Activated CD8-positive, alpha-beta memory T cell treated with anti-CD3 and anti-CD28 coated beads, Interleukin-2, amount 50 U/mL, for 1 hour (primary cell): Measurements from ENCODE around the gene DTNA.

ENCODE experiments used
- DNase-seq: peaks from one replicate; pipeline ENCODE4 v3.0.0-alpha.2; 2020; ENCODE audit errors: extremely low read depth

The DTNA gene

DNA sequence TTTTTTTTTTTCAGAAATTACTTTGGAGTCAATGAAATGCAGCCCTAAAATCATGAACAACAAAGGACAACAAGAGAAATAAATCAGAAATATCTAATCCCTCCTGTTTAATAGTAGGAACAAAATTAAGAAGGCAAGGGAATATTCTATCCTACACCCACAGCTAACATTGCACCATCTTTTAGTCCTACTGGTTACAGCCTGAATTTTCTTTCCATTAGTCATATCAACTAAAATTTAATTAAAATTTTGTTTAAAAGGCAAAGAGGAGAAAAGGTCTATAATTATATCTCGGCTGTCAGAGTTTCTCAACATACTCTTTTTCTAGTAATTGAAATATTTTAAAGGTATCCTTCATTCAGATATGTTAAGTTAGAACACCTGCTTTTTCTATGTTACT is 61.9 kb downstream of the DTNA start:
- no peak for DNase-seq

DNA sequence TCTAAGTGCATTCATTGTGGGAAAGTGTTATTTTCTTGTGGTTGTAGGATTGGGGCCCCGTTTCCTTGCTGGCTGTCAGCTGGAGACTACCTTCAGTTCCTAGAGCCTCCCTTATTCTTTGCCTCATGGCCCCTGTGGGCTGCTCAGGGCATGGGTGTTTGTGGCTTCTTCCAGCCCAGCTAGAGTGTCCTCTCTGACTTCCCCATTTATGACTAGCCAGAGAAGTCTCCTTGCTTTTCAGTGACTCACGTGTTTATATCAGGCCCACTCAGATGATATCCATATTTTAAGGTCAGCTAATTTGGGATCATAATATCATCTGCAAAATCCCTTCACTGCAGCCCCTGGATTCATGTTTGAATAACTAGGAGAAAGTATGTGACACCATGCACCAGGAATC is 62.8 kb downstream of the DTNA start:
- no peak for DNase-seq

DNA sequence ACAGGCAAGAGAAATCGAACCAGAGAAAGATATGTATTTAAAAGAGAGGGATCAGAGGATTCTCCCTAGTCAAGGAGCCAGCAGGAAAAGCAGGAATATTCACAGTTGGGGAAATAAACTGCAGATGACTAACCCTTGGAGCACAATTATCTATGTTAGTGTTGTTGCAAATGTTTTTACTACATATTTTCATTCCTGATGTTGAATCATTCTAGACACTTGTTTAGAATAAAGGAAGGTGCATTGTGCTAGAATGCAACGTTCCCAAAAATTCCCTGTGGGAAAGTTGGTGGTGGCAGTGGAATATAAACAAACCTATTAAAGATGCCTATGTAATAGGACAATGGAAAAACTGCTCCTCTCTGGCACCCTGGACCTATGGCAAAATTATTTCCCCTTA is 63.3 kb downstream of the DTNA start:
- no peak for DNase-seq

DNA sequence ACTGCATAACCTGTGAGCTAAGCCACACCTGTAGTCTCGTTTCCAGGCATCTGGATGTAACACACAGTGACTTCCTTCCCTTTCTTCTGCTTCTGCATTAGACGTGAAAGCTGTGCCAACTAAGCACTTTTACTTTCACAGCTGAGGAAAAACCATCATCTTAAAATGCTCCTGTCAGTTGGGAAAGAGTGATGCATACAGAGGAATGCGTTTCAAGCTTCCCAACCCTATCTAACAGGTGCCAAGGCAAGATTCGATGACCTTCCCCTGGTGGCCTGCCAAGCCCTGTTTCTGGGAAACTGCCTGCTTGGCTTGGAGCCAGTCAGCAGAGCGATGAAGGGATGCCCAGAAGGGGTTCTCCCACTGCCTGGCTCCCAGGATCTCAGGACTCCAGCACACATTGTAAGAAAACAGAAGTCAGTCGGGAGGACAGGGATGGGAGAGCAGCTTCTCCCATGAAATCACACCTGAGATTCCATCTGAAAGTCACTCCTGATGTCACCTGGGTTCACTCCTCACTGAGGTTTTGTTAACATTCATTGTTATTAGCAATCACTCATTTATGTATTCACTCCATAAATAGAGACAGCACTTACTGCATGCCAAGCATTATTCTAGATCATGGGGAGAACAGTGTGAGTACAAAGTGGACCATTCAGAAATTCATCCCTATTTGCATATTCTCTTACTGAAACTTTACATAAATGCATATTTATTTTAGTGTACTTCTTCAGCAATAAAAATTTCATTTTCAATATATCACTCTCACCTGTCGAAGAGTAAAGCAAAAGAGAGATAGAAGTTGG is 64.1 kb downstream of the DTNA start:
- DNase-seq: no peak

DNA sequence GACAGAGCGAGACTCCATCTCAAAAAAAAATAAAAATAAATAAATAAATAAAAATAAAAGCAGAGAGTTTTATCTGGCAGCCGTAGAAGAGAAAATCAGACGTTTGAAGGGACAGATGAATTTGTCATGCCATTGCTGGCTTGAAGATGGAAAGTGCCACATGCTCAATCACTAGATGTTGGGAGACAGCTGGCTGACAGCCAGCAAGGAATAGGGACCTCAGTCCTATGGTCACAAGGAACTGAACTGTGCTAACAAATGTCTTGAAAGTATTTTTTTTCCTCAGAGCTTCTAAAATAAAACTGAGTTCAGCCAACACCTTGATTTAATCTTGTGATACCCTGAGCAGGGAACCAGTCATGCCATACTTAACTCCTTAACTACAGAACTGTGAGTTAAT is 65.4 kb downstream of the DTNA start:
- DNase-seq: no peak

DNA sequence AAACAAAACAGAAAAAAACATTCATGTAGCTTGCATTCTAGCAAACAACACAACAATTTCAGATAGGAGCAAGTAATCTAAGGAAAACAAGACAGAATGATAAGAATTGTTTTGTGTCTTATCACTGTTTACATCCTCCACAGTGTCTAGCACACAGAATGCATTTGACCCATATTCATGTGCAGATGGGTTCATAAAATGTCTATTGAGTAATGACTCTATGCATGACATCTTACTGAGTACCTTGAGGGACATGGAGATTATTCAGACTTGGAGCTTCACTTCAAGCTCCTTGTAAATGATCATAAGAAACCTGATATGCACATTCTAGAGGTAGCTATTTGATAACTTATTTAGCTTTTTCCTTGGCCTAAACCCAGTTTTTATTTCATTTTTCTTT is 69.0 kb downstream of the DTNA start:
- DNase-seq: no peak

- DNase-seq: no peak
Observed at GRCh38 chr18:34780856-34781255, 70.8 kb downstream of the DTNA start.

DNA sequence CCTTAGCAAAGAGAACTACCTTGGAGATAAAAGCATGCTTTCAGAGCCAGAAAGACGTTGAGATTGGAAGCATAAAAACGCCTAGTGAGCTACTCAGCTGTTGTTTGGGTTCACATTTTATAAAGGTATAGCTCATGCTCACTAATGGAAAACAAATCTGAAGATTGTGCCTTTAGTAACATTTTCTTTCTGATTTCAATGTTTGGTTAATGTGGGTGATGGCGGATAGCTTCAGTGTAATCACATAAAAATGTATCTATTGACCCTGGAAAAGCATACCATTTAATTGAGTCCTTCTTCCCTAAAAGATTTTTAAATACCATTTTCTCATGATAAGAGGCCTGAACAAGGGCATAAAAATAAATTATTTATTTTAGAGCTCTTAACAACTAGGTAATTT is 73.4 kb downstream of the DTNA start:
- no peak for DNase-seq

DNA sequence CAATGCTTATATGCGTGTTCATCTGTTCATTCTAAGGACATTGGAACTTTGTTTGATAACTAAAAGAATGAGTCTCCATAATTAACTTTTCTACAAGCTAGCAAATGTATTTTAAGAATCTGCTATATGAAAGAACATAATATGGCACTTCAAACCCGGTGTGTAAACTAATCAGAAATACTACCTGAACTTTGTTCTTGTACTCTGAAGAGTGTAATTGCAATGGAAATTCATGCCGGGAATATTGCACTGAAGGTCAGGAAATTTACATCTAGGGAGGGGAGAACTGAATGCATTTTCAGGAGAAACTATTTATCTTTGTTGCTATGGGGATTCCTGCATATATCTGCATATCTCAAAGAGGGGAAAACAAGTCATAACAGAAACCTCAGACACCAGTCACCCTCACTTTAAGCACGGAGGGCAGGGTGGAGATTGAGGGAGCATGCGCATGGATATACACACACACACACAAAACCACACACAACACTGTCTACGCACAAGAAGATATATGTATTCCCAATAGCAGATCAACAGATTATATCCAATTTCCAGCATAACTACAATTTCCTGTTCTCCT is 76.2 kb downstream of the DTNA start:
- DNase-seq: no peak

DNA sequence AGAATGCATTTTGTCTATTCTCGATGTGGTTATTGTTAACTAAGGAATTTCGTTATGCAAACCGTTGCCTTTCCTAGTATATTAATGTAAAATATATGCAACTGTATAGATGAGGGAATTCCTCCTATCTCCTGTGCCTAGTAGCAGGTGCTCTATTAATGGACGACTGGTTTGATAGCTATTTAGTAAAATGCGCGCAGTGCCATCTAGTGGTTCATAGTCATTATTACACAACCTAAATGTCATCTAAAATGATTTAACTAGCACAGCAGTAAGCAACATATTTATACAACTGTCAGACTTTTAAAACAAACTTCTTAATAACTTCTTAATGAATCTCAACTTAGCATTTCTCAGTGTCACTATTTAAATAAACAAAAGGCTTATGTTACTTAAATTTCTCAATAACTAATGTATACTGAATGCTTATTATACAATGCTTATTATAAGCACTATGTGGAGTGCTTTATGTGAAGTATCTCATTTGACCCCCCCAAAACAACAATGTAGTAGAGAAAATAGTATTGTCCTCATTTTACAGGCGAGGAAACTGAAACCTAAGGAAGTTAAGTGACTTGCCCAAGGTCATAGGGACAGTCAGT is 77.9 kb downstream of the DTNA start:
- no peak for DNase-seq

- DNase-seq: no peak
Observed at GRCh38 chr18:34789768-34790344, 79.8 kb downstream of the DTNA start.

- no peak for DNase-seq
Observed at GRCh38 chr18:34794348-34794747, 84.2 kb downstream of the DTNA start.

GRCh38 chr18:34795070-34795732 is 85.1 kb downstream of the DTNA start:
- no peak for DNase-seq

- DNase-seq: no peak
Observed at GRCh38 chr18:34796035-34796657, 86.0 kb downstream of the DTNA start.

DNA sequence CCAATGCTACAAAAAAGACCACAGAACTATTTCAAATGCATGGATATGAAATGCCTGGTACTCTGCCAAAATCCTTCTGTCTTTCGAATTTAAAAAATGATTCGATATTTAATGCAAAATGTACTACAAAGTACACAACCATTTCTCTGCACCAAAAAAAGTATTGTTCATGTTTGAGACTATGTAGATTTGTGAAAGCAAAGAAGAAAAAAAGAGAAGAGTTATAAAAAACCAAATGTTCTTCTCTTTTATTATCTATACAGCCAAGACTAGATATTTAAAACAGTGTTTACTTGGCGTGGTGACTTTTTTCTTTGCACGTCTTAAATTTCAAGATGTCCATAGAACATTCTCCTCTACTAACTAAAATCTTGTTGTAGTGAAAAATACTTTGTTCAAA is 89.2 kb downstream of the DTNA start:
- no peak for DNase-seq

DNA sequence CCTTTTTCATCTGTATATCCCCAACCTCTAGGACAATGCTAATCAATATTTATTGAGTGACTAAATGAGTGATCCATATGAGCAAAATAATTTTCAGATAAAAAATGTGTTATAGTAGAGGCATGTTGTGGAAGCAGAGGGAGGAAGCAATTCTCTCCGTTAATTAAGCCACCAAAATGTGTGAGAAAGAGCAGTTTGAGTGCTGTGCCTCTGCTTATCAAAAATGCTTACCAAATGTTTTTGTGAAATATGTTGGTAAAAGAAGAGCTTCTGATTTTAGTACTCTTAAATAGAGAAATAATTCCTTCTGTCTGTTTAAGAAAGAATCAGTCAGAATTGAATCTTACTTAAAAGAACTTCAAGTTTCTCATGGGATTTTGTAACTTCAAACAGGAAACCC is 90.3 kb downstream of the DTNA start:
- DNase-seq: no peak

DNA sequence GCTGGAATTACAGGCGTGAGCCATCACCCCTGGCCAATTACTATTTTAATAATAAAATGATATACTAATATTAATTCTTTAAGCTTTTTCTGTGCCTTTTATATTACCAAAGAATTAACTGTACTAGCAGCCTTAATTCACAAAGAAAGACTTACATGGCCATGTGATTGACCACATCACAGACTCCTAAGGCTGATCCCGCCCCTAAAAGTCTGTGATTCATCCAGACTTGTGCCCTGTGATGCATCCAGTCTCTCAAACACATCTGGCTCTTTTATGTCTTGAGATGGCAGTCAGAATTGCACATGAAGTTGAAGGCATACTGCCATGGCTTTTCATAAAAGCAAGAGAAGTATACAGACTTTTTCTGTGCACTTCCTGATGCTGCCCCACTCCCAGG is 91.7 kb downstream of the DTNA start:
- no peak for DNase-seq

GRCh38 chr18:34802959-34803358 is 92.9 kb downstream of the DTNA start:
- no peak for DNase-seq

- DNase-seq: no peak
Observed at GRCh38 chr18:34803877-34804400, 93.8 kb downstream of the DTNA start.

- DNase-seq: no peak
Observed at GRCh38 chr18:34805103-34805877, 95.2 kb downstream of the DTNA start.

GRCh38 chr18:34805878-34806351 is 95.8 kb downstream of the DTNA start:
- no peak for DNase-seq
